ENCODE results near the gene CHIC1. TPM values are rescaled to one million over a fixed set of nuclear protein-coding genes. Genes with fewer than 3 reads are reported as not detected.
"Not testable (repeated sequence)": the region's sequence is repeated elsewhere in the genome, so short reads cannot be mapped to it uniquely, and the experiment has no call there.

Gene CHIC1
- total and polyA plus RNA-seq, 10 of the 15 experiments (the other 5 are each of a cell fraction or from before 2014, with no cell fraction given): 0.72 to 7.6 (median 3.8) TPM

DNA sequence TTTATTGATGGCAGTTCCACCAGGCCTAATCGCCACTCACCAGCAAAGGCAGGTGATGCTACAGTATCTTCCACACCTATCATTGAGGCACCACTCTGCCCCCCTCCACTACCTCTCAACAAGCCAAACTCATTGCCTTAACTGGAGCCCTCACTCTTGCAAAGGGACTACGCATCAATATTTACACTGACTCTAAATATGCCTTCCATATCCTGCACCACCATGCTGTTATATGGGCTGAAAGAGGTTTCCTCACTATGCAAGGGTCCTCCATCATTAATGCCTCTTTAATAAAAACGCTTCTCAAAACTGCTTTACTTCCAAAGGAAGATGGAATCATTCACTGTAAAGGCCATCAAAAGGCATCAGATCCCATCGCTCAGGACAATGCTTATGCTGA, 31.3 kb upstream of the CHIC1 start:
- H3K9ac ChIP-seq (ENCODE audit: control insufficient read depth, insufficient read depth, low read length); ATAC-seq; H3K4me2 ChIP-seq (ENCODE audit: control insufficient read depth, insufficient read depth); CTCF ChIA-PET; BruUV-seq (replicated peaks); H3K4me1 ChIP-seq (ENCODE audit: control insufficient read depth, insufficient read depth, low read length); DNase-seq (ENCODE audit: low read depth, low spot score); in situ Hi-C loops (cut with MboI); RAD21 ChIA-PET (ENCODE audit: unreplicated experiment); H3K27me3 ChIP-seq (replicated peaks in 1 of 2; ENCODE audit: control insufficient read depth in 2 of 2, insufficient read depth in 2 of 2, low read length in 1 of 2); POLR2A ChIA-PET; H3K4me3 ChIP-seq; FAIRE-seq; H4K20me1 ChIP-seq (ENCODE audit: control insufficient read depth, insufficient read depth); H3K27ac ChIP-seq (ENCODE audit: control insufficient read depth, insufficient read depth); H3K36me3 ChIP-seq (ENCODE audit: control insufficient read depth in 2 of 2, insufficient read depth in 2 of 2, low read length in 1 of 2); SMC1A ChIA-PET (ENCODE audit: uncharacterized antibody, unreplicated experiment); H3K9me3 ChIP-seq (replicated peaks; ENCODE audit: control insufficient read depth, insufficient read depth, low read length); H2AFZ ChIP-seq (ENCODE audit: control insufficient read depth, low read depth, low read length); intact Hi-C loops (cut with micrococcal nuclease; ENCODE audit: unreplicated experiment); H3K79me2 ChIP-seq (ENCODE audit: control insufficient read depth, insufficient read depth, low read length): not testable (repeated sequence)
- WGBS (ENCODE audit: insufficient coverage, insufficient replicate concordance, low lambda C conversion rate, missing lambda C conversion rate): 45% methylated on average over 4 of the region's 4 CpGs

DNA sequence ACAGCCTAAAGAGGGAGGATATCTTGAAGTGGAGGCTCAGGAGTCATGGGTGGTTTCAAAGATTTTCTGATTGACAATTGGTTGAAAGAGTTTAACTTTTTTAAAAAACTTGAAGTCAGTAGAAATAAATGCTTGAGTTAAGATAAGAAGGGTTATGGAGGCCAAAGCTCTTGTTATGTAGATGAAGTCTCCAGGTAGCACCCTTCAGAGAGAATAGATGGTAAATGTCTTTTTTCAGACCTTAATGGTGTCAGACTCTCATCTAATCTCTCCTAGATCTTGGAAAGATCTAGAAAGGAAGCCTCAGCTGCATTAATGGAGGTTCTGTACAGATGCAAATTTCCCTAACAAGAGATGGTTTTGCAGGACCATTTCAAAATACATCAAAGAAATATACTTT, 6.8 kb upstream of the CHIC1 start:
- Histone ChIP-seq H3K4me1 (ENCODE audit: control insufficient read depth, insufficient read depth, low read length) (no peaks in the 10 kb centered on the region), H3K27me3 (replicated peaks in 1 of 2; ENCODE audit: control insufficient read depth in 2 of 2, insufficient read depth in 2 of 2, low read length in 1 of 2) (no peaks in the 10 kb centered on the region), H4K20me1 (ENCODE audit: control insufficient read depth, insufficient read depth) (no peaks in the 10 kb centered on the region; the same call in 1 of the 2 replicates), H3K4me2 (ENCODE audit: control insufficient read depth, insufficient read depth) (no peak overlapping the region), H3K9ac (ENCODE audit: control insufficient read depth, insufficient read depth, low read length) (no peak overlapping the region), H2AFZ (ENCODE audit: control insufficient read depth, low read depth, low read length) (no peak overlapping the region), H3K27ac (ENCODE audit: control insufficient read depth, insufficient read depth) (no peak overlapping the region), H3K4me3 (no peak overlapping the region), H3K79me2 (ENCODE audit: control insufficient read depth, insufficient read depth, low read length) (no peaks in the 10 kb centered on the region), H3K36me3 (ENCODE audit: control insufficient read depth in 2 of 2, insufficient read depth in 2 of 2, low read length in 1 of 2) (no peaks in the 10 kb centered on the region), H3K9me3 (replicated peaks; ENCODE audit: control insufficient read depth, insufficient read depth, low read length) (no peaks in the 10 kb centered on the region)
- RAD21 ChIA-PET (ENCODE audit: unreplicated experiment): no interaction called here
- in situ Hi-C loops (cut with MboI) (no loop called here), intact Hi-C loops (cut with micrococcal nuclease; ENCODE audit: unreplicated experiment) (no loop called here)
- no peak for ATAC-seq
- POLR2A ChIA-PET: no interaction called here
- SMC1A ChIA-PET (ENCODE audit: uncharacterized antibody, unreplicated experiment): no interaction called here
- CTCF ChIA-PET: no interaction called here
- DNase-seq (ENCODE audit: low read depth, low spot score): no peak
- no peak for TF ChIP-seq IKZF2 (IDR thresholded peaks at IDR 0.05)
- no TSS peak for BruUV-seq (replicated peaks)
- FAIRE-seq: no peak

DNA sequence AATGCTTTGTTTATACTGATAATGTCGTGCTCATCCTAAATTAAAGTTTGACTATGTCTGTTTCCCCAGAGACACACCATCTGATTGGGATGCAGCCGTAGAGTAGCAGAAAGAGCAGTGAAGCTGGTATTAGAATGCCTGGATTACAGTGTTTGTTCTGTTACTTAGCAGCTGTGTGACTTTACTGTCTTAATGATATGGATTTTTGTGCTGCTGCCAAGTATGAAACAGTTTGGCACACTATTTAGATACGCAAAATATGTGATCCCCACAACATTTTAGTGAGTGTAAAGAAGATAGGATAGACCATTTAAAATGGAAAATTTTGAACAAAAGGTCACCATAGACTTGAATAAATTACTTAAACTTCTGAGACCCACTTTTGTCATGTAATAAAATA, 1.2 kb upstream of the CHIC1 start:
- no peaks in the 10 kb centered on the region for H3K4me1 ChIP-seq (ENCODE audit: control insufficient read depth, insufficient read depth, low read length)
- H3K27me3 ChIP-seq (replicated peaks in 1 of 2; ENCODE audit: control insufficient read depth in 2 of 2, insufficient read depth in 2 of 2, low read length in 1 of 2): no peaks in the 10 kb centered on the region
- H3K9ac ChIP-seq (ENCODE audit: control insufficient read depth, insufficient read depth, low read length): no peak overlapping the region; the same call in 1 of the 2 replicates
- H3K9me3 ChIP-seq (replicated peaks; ENCODE audit: control insufficient read depth, insufficient read depth, low read length): no peaks in the 10 kb centered on the region
- H3K79me2 ChIP-seq (ENCODE audit: control insufficient read depth, insufficient read depth, low read length): peaks cover 5% of the 10 kb centered on the region
- no peak for ATAC-seq
- in situ Hi-C loops (cut with MboI) (no loop called here), intact Hi-C loops (cut with micrococcal nuclease; ENCODE audit: unreplicated experiment) (no loop called here)
- ChIA-PET CTCF (no interaction called here), RAD21 (ENCODE audit: unreplicated experiment) (no interaction called here), POLR2A (no interaction called here), SMC1A (ENCODE audit: uncharacterized antibody, unreplicated experiment) (no interaction called here)
- H3K4me2 ChIP-seq (ENCODE audit: control insufficient read depth, insufficient read depth): peak overlapping the region; percentile 21; the same call in 1 of the 2 replicates
- H3K4me3 ChIP-seq: no peak overlapping the region; the same call in none of the 2 replicates
- no peak overlapping the region for H3K27ac ChIP-seq (ENCODE audit: control insufficient read depth, insufficient read depth)
- H3K36me3 ChIP-seq (ENCODE audit: control insufficient read depth in 2 of 2, insufficient read depth in 2 of 2, low read length in 1 of 2): no peaks in the 10 kb centered on the region
- no TSS peak for BruUV-seq (replicated peaks)
- no peaks in the 10 kb centered on the region for H4K20me1 ChIP-seq (ENCODE audit: control insufficient read depth, insufficient read depth)
- no peak for DNase-seq (ENCODE audit: low read depth, low spot score)
- H2AFZ ChIP-seq (ENCODE audit: control insufficient read depth, low read depth, low read length): no peak overlapping the region
- 52% methylated on average over 3 of the region's 3 CpGs for WGBS (ENCODE audit: insufficient coverage, insufficient replicate concordance, low lambda C conversion rate, missing lambda C conversion rate)
- no peak for FAIRE-seq
- TF ChIP-seq, protein P1, sequence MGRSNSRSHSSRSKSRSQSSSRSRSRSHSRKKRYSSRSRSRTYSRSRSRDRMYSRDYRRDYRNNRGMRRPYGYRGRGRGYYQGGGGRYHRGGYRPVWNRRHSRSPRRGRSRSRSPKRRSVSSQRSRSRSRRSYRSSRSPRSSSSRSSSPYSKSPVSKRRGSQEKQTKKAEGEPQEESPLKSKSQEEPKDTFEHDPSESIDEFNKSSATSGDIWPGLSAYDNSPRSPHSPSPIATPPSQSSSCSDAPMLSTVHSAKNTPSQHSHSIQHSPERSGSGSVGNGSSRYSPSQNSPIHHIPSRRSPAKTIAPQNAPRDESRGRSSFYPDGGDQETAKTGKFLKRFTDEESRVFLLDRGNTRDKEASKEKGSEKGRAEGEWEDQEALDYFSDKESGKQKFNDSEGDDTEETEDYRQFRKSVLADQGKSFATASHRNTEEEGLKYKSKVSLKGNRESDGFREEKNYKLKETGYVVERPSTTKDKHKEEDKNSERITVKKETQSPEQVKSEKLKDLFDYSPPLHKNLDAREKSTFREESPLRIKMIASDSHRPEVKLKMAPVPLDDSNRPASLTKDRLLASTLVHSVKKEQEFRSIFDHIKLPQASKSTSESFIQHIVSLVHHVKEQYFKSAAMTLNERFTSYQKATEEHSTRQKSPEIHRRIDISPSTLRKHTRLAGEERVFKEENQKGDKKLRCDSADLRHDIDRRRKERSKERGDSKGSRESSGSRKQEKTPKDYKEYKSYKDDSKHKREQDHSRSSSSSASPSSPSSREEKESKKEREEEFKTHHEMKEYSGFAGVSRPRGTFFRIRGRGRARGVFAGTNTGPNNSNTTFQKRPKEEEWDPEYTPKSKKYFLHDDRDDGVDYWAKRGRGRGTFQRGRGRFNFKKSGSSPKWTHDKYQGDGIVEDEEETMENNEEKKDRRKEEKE (IDR thresholded peaks at IDR 0.05): no peak
- TF ChIP-seq, protein P2, sequence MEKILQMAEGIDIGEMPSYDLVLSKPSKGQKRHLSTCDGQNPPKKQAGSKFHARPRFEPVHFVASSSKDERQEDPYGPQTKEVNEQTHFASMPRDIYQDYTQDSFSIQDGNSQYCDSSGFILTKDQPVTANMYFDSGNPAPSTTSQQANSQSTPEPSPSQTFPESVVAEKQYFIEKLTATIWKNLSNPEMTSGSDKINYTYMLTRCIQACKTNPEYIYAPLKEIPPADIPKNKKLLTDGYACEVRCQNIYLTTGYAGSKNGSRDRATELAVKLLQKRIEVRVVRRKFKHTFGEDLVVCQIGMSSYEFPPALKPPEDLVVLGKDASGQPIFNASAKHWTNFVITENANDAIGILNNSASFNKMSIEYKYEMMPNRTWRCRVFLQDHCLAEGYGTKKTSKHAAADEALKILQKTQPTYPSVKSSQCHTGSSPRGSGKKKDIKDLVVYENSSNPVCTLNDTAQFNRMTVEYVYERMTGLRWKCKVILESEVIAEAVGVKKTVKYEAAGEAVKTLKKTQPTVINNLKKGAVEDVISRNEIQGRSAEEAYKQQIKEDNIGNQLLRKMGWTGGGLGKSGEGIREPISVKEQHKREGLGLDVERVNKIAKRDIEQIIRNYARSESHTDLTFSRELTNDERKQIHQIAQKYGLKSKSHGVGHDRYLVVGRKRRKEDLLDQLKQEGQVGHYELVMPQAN (conservative IDR thresholded peaks at IDR 0.05): no peak
- no peak for TF ChIP-seq BRCA1 (IDR thresholded peaks at IDR 0.05; ENCODE audit: low read depth, low read length)
- TF ChIP-seq, protein P3, sequence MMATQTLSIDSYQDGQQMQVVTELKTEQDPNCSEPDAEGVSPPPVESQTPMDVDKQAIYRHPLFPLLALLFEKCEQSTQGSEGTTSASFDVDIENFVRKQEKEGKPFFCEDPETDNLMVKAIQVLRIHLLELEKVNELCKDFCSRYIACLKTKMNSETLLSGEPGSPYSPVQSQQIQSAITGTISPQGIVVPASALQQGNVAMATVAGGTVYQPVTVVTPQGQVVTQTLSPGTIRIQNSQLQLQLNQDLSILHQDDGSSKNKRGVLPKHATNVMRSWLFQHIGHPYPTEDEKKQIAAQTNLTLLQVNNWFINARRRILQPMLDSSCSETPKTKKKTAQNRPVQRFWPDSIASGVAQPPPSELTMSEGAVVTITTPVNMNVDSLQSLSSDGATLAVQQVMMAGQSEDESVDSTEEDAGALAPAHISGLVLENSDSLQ (IDR thresholded peaks at IDR 0.05): no peak

Data from GM12878 (cell line).